HG03342 (cell line): ENCODE results near the gene GRAMD2A.

Experiments
- ATAC-seq: cut with Tn5 transposase; IDR thresholded peaks from one replicate; pipeline ENCODE4 v1.9.1; 2021; ENCODE audit warnings: mild to moderate bottlenecking, moderate library complexity; ENCODE audit not compliant: unreplicated experiment

GRAMD2A gene

GRCh38 chr15:72197460-72198355, at the start of gene GRAMD2A:
TSS of gene GRAMD2A (minus strand) at chr15:72197787.
- no peak for ATAC-seq

DNA sequence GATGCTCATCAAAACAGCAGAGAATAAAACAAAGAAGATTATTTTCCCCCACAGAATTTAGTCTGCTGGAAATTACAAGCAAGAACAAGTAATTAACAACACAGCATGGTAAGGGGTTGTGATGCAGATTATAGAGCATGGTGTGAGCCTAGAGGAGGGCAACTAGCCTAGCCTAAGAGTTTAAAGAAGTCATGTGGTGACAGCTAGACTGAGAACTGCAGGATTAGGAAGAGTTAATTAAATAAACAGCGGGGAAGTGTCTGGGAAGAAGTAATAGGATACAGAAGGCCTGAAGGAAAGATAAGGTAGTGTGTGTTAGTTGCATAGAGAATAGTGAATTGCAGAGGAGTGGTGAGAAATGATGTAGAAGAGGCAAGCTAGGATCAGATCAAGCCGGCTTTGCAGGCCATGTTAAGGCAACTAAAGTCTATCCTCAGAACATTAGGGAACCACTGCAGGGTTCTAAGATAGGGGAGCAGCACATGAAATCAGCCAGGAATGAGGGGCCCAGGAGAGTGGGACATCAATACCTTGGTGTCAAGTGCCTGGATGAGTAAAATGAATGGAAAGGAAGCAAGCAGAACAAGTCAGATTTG, 45.3 kb upstream of the GRAMD2A start:
- no peak for ATAC-seq

- no peak for ATAC-seq
Measured at GRCh38 chr15:72239652-72240051, 42.1 kb upstream of the GRAMD2A start.

DNA sequence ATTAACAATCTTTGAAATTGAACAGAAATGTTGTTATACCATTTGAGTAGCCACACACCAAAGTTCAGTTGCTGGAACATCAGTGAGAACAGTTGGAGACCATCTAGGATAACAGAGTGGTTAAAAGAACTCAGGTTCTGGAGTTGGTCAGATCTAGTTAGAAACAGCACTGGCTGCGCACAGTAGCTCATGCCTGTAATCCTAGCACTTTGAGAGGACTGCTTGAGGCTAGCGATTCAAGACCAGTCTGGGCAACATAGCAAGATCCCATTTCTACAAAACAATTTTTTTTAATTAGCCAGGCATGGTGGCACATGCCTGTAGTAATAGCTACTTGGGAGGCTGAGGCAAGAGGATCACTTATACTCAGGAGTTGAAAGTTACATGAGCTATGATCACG, 41.0 kb upstream of the GRAMD2A start:
- ATAC-seq: no peak

GRCh38 chr15:72237853-72238224, 40.3 kb upstream of the GRAMD2A start:
- no peak for ATAC-seq

DNA sequence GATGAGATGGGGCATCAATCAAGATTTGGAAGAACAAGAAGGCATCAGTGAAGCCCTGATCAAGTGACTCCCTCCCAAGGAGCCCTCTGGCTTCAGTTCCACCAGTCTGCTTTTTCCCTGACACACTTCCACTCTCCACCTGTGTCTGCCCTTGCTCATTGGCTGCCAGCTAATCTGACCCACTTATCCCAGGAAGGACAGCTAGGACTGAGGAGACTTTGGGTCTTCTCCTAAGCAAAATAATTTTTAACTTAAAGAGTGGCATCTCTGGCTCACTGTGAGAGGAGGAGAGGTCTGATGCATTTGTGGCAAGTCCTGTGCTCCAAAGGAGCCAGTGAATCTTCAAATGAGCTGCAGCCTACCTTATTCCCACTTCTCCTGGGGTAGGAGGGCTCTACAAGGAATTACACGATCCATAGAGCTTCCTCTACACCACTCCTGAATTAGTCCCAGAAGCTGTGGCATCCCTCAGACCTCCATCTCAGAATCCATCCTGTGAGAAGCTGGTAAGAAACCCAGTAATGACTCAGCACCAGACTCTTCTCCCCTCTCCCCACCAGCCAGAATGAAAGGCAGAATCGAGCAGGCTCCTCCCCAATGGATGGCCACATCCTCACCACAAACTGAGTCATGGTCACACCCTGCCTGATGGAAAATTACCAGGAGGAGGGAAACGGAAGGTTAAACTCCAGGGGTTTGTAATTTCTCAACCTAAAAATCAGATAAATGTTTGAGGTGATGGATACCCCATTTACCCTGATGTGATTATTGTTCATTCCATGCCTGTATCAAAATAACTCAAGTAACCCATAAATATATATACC, 39.7 kb upstream of the GRAMD2A start:
- peak; percentile 69 for ATAC-seq

- no peak for ATAC-seq
Measured at GRCh38 chr15:72236381-72237003, 38.9 kb upstream of the GRAMD2A start.

DNA sequence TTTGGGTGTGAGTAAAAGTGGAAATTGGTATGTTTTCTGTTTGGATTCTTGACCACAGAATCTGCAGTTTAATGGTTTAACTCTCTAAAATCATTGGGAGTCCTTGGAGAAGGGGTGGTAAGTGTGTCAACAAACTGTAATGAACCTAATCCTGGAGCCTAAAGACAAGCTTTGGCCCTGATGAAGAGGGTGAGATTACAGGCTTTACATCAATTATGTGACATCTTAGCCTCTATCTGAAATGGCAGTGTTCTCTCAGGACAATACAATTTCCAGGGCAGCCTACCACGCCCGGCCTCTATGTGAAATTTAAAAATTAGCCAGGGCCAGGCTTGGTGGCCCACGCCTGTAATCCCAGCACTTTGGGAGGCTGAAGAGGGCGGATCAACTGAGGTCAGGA, 37.7 kb upstream of the GRAMD2A start:
- ATAC-seq: no peak

DNA sequence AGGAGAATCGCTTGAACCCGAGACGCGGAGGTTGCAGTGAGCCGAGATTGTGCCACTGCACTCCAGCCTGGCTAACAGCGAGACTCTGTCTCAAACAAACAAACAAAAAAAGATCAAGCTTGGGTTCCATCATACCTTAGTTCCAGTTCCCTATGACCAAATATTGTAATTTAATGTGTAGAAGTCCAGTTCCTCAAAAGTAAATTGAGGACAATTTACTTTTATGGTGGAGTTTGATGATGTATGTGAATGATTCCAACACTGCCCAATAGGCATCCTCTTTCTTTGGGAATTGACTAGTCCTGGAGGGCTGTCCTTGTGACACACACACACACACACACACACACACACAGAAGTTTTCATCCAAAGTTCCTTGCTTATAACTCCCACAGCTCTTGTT, 36.2 kb upstream of the GRAMD2A start:
- ATAC-seq: no peak

DNA sequence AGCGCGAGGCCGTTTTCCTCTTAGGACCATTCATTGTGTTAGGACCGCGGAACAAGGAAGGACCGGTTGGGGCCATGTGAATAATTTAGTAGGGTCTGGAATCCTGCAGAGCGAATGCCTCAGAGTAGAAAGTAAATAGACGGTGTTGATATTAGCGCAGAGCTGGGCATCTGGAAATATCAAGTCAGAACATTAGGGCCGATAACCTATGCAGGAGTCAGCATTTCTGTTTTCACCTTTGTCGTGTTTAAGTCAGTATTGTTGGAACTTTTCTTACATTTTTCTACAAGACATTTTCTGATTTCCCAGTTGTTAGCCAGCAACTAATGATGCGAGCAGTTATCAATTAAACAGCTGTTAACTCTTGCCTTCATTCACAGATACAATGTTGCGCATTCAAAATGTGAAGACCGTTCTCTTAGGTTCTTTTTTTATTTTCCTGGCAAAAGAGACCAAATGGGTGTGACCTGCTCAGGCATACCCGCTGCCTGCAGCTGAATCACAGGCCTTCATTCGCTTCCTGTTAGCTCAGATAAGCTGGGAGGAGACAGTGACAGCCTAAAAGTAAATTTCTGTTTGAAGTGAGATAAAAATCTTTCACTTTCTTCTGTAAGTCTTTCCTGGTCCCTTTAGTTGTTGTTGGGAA, 34.4 kb upstream of the GRAMD2A start:
- ATAC-seq: no peak

GRCh38 chr15:72231066-72231832, 33.7 kb upstream of the GRAMD2A start, which contains the start of gene PKM:
TSS of gene PKM (minus strand) at chr15:72231190. CDS start at chr15:72219097, 12,093 bp downstream.
- peak; percentile 45 for ATAC-seq

DNA sequence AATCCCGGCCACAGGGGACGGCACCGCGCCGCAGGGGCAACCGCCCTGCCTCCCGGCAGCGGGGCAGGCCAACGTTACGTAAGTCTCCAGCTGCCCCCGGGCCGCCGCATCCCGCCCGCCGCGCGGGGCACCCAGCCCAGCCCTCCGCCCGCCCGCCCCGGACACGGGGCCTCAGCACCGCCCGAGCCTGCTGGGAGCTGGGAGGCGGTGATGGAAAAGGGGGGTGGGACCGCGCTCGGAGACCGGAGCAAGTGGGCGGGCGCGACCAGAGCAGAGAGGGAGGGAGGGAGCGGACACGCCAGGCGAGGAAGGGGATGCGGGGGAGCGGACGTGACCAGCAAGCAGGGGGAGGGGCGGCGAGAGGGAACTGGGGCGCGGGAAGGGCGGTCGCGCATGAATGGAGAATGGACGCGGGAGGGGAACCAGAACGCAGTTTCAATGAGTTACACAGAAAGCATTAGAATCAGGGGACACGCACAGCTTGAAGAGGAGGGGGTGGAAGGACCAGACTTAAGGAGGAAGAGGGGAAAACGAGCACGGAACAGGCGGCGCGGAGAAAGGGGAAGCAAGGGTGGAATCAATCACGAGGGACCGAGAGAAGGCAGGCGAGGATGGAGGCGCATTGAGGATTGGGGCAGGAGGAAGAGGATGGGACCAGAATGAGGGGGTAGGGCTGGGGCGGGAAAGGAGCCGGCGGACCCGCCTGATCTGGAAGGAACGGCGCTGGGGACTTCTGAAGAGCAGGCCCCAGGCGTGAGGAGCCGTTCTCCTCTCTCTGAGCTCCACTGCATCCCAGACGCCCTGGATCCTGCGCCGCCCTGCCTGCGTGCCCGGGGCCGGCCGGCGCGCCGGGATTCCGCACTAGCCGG, 32.8 kb upstream of the GRAMD2A start:
- ATAC-seq: no peak

- ATAC-seq: no peak
Measured at GRCh38 chr15:72229947-72230196, 32.3 kb upstream of the GRAMD2A start.

DNA sequence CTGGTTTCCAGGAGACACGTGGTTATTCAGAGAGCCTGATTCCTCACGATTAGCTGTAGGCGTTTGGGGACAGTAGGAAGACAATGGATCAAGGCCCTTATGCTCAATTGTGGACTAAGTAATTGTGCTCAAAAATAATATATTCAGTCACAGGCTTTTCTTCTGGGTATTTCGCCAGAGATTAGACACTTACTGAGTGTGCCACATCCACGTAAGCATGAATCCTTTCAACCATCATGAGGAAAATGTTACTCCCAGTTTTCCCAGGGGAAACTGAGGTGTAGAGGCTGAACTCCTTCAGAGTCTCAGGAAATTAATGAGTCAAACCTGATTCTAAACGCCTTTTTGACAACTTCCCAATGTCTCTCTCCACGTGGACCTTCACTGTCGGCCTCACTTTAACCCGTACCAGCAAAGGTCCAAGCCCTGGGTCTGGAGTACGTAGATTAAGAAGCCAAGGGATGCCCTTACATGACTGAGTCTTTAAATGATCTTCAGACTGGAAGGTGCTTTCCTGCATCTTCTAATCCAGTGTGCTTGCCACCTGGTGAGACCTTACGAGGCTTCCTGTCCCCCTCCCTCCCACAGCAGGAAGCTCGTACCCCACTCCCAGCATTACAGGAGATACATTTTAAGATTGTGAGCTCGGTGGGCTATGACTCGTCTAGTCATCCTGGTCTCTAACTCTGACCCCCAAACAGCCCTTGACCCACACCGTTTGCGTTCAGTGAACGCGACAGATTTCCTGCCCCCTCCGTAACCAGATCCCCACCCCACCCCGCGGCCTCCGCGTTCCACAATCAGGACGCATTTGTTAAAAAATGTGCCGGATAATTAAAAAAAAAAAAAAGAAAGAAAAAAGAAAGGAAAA, 31.7 kb upstream of the GRAMD2A start:
- ATAC-seq: no peak

DNA sequence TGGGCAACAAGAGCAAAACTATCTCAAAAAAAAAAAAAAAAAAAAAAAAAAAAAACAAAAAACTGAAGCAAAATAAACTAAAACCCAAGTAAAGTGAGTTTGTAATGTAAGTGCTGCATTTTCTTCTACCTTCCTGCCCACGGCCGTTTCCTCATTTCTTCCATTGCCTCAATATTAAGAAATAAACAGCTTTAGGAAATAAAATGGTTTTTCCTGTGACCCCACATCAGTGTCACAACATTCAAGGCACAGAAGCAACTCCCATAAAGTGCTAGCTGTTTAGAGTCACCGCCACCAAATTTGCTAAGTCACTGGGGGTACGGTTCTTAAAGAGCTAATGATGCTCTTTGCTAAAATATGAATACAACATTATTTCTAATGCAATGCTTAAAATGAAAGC, 30.1 kb upstream of the GRAMD2A start:
- no peak for ATAC-seq

GRCh38 chr15:72227192-72227586, 29.6 kb upstream of the GRAMD2A start:
- ATAC-seq: no peak

DNA sequence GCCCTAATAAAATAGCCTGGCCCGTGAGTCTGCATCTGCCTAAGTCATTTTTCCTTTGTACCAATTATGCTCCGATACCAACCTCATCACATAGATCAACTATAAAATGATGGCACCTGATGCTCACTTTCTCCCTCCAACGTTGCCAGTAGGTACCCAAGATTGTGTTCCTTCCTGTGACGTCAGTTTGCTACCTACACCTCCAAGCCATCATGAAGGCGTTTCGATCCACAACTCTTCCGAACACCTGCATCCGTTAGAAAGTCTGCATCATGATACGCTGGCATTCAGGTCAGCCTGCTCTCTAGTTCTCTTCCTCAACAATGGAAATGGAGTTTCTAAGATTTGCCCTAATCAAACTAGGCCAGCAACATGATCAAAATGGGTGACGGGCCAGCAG, 25.7 kb upstream of the GRAMD2A start:
- ATAC-seq: no peak

- no peak for ATAC-seq
Measured at GRCh38 chr15:72222393-72222792, 24.8 kb upstream of the GRAMD2A start.
